Mesendoderm (in vitro differentiated cells): Measurements from ENCODE around the gene STAP2.
"Not testable (repeated sequence)": the region's sequence is repeated elsewhere in the genome, so short reads cannot be mapped to it uniquely, and the experiment has no call there.

ENCODE experiments used
- DNase-seq: peaks from one replicate; pipeline ENCODE4 v3.0.0; 2013
- H2AK5ac ChIP-seq: 2 replicates; pipeline ENCODE4 v1.6.1; 2013; ENCODE audit warnings: low read length, inconsistent platforms
- H2BK120ac ChIP-seq: 2 replicates; pipeline ENCODE4 v1.6.1; 2013; ENCODE audit warnings: low read depth, mild to moderate bottlenecking, low read length, moderate library complexity, mixed read lengths
- H2BK15ac ChIP-seq: replicated peaks from 2 replicates; pipeline ENCODE4 v1.6.1; 2013; ENCODE audit warnings: low read depth, mild to moderate bottlenecking, moderate library complexity
- H2BK5ac ChIP-seq: 2 replicates; pipeline ENCODE4 v1.6.1; 2013; ENCODE audit warnings: low read length, inconsistent platforms
- H3K18ac ChIP-seq: 2 replicates; pipeline ENCODE4 v1.6.1; 2013; ENCODE audit warnings: mild to moderate bottlenecking, low read length, mixed read lengths
- H3K23ac ChIP-seq: one replicate; pipeline ENCODE4 v1.6.1; 2013; ENCODE audit warnings: low read length
- H3K27ac ChIP-seq: 2 replicates; pipeline ENCODE4 v1.5.1; 2013; ENCODE audit warnings: low read depth, mild to moderate bottlenecking, inconsistent platforms, low read length, moderate library complexity
- H3K27me3 ChIP-seq: 2 replicates; pipeline ENCODE4 v1.6.1; 2013; ENCODE audit warnings: low read length, control low read depth, mild to moderate bottlenecking, inconsistent platforms; ENCODE audit not compliant: insufficient read depth, poor library complexity
- H3K36me3 ChIP-seq: 2 replicates; pipeline ENCODE4 v1.6.1; 2013; ENCODE audit warnings: low read length, inconsistent platforms; ENCODE audit not compliant: control insufficient read depth, insufficient read depth
- H3K4ac ChIP-seq: one replicate; pipeline ENCODE4 v1.6.1; 2013; ENCODE audit warnings: low read depth, mild to moderate bottlenecking, low read length, moderate library complexity
- H3K4me1 ChIP-seq: 2 replicates; pipeline ENCODE4 v1.6.1; 2013; ENCODE audit warnings: low read depth, low read length, inconsistent platforms; ENCODE audit not compliant: control insufficient read depth
- H3K4me2 ChIP-seq: 2 replicates; pipeline ENCODE4 v1.6.1; 2013; ENCODE audit warnings: low read length
- H3K4me3 ChIP-seq: 2 replicates; pipeline ENCODE4 v1.5.1; 2013; ENCODE audit warnings: mild to moderate bottlenecking, low read length
- H3K56ac ChIP-seq: one replicate; pipeline ENCODE4 v1.6.1; 2013; ENCODE audit warnings: low read length
- H3K79me1 ChIP-seq: 2 replicates; pipeline ENCODE4 v1.6.1; 2013; ENCODE audit warnings: low read length, inconsistent platforms
- H3K79me2 ChIP-seq: 2 replicates; pipeline ENCODE4 v1.6.1; 2013; ENCODE audit warnings: mild to moderate bottlenecking, low read length; ENCODE audit not compliant: control insufficient read depth, insufficient read depth
- H3K9ac ChIP-seq: 2 replicates; pipeline ENCODE4 v1.6.1; 2013; ENCODE audit warnings: low read length, inconsistent platforms
- H4K5ac ChIP-seq: one replicate; pipeline ENCODE4 v1.6.1; 2013; ENCODE audit warnings: low read length
- H4K8ac ChIP-seq: one replicate; pipeline ENCODE4 v1.6.1; 2013; ENCODE audit warnings: low read depth, mild to moderate bottlenecking, control low read depth, low read length, moderate library complexity
- WGBS: extraction: QIAGEN DNeasy Blood & Tissue Kit; methylation state at CpG from one replicate; pipeline ENCODE4 v1.1.7; 2013; ENCODE audit warnings: low lambda C conversion rate, missing lambda C conversion rate; ENCODE audit not compliant: insufficient coverage; ENCODE audit errors: extremely low coverage; 5-methylcytosine and 5-hydroxymethylcytosine counted together

Gene STAP2

DNA sequence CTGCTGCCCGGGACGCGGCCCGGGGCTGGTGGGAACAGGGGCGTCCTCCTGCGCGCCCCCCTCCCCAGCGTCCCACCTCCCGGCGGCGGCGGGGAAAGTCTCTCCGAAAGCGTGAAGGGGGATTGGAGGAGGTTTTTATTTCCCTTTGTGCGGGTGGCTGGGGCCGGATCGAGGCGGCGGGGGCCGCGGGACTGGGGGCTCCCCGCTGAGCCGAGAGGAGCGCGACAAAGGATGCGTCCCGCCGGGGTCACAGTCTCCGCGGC, 59.4 kb downstream of the STAP2 start:
- Histone ChIP-seq H2AK5ac (no peak overlapping the region), H3K9ac (peak overlapping the region; percentile 45), H3K4me2 (peak overlapping the region; percentile 64), H3K27ac (no peak overlapping the region), H3K27me3 (peaks cover 8% of the 10 kb centered on the region), H2BK120ac (no peak overlapping the region), H4K5ac (no peak overlapping the region), H3K4me1 (no peaks in the 10 kb centered on the region), H3K18ac (peak overlapping the region; percentile 47), H3K23ac (no peak overlapping the region), H3K56ac (peak overlapping the region; percentile 72), H2BK15ac (no peak overlapping the region), H3K4me3 (peak overlapping the region; percentile 24), H4K8ac (no peak overlapping the region), H3K36me3 (no peaks in the 10 kb centered on the region), H2BK5ac (no peak overlapping the region), H3K79me1 (no peaks in the 10 kb centered on the region), H3K4ac (no peak overlapping the region), H3K79me2 (no peaks in the 10 kb centered on the region)
- DNase-seq = no peak
- no CpG with 5 or more reads among the region's 30 CpGs for WGBS

DNA sequence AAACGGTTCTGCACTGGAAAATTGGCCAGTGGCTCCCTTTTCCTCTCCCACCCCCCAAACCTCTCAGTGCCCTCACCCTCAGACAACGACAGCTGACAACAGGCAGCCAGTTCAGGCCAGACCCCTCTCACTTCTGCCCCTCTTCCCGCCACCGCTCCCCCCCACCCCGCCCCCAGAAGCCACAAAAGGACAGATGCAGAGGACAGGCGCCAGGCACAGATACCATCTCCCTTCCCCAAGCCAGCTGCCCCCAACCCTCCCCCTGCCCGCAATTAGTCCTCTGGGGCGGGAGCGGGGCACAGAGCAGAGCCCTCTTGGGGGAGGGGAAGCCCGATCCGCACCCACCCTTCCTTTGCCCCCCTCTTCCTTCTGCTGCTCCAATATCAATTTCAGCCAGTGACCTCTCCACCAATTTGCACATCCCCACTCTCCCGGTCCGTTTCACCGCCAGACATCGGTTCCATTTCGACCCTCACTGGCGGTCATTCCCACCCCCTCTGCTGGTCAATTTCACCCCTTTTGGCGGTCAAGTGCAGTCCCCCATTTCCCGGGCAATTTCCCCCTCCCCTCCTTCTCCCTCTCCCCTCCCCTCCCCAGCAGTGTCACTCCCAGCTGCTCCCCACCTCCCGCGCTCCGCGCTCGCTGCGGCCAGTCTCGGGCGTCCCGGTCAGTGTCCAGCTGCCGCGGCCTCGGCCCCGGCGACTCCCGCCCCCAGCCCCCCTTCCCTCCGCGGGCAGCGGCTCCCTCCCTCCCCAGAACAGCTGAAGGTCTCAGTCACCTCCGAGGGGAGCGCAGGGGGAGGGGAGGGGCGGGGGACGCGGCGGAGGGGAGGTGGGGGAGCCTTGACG, 60.0 kb downstream of the STAP2 start, which contains the start of gene SHD:
Gene SHD (plus strand): TSS at position 848 of the 848 bp plus-strand sequence. CDS start 798 bp downstream, outside the sequence.
- Histone ChIP-seq H3K9ac (peak within 1 kb of the TSS; percentile 45), H3K79me1 (no peaks in the 10 kb centered on the region), H2BK5ac (no peak within 1 kb of the TSS), H2BK120ac (no peak within 1 kb of the TSS), H2AK5ac (no peak within 1 kb of the TSS), H4K8ac (no peak within 1 kb of the TSS), H3K36me3 (no peaks in the 10 kb centered on the region), H3K4ac (no peak within 1 kb of the TSS), H3K4me2 (peak within 1 kb of the TSS; percentile 64), H3K23ac (no peak within 1 kb of the TSS), H4K5ac (no peak within 1 kb of the TSS), H3K4me3 (peak within 1 kb of the TSS; percentile 24), H3K4me1 (no peaks in the 10 kb centered on the region), H3K79me2 (no peaks in the 10 kb centered on the region), H3K18ac (peak within 1 kb of the TSS; percentile 47), H3K56ac (peak within 1 kb of the TSS; percentile 72), H3K27me3 (peaks cover 8% of the 10 kb centered on the region), H2BK15ac (no peak within 1 kb of the TSS), H3K27ac (no peak within 1 kb of the TSS)
- no CpG with 5 or more reads among the region's 44 CpGs for WGBS
- peak; percentile 41 for DNase-seq

DNA sequence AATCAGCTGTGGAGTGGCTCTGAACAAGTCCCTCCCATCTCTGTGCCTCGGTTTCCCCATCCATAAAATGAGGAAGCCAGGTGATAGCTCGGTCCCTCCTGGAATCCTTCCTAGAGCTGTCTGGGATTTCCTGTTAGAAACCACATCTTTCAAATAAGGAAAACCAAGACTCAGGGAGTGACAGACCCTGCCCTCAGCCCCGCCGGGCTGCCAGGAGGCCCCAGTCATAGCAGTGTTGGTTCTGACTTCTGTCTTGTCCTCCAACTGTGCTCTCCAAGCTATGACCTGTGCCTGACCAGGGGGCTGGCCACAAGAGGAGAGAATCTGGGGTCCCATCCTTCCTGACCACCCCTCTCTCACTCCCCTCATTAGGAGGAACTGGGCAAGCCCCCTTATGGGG, 60.6 kb downstream of the STAP2 start:
- no CpG with 5 or more reads among the region's 4 CpGs for WGBS
- Histone ChIP-seq H2AK5ac (no peak overlapping the region), H3K79me2 (no peaks in the 10 kb centered on the region), H3K27me3 (peaks cover 8% of the 10 kb centered on the region), H3K4me2 (no peak overlapping the region), H3K79me1 (no peaks in the 10 kb centered on the region), H3K36me3 (no peaks in the 10 kb centered on the region), H3K4me1 (no peaks in the 10 kb centered on the region), H3K4ac (no peak overlapping the region), H3K56ac (peak overlapping the region; percentile 42), H3K23ac (no peak overlapping the region), H3K9ac (peak overlapping the region; percentile 15), H3K4me3 (no peak overlapping the region), H3K27ac (no peak overlapping the region), H3K18ac (no peak overlapping the region), H4K5ac (no peak overlapping the region), H4K8ac (no peak overlapping the region), H2BK120ac (no peak overlapping the region), H2BK15ac (no peak overlapping the region), H2BK5ac (no peak overlapping the region)
- peak; percentile 20 for DNase-seq

DNA sequence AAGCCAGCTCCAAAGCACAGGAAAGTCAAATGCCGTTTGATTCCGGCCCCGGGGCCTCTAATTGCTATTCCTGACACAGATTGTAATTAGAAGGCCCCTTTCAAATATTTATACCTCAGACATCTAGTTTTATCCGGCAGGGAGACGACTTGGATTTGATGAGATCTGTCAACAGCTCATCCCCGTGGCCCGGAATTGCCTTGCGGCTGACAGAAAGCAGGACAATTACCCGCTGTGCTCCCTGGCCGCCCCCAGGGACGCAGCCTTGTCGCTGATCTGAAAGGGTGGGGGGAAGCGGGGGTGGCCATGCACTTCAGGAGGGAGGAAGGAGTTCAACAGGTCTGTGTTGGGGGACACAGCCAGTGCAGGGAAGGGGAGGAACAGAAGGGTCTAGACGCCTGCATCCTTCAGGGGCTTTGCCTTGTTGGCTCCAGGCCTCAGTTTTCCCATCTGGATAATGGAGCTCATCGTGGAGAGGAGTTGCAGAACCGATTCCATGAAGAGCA, 61.4 kb downstream of the STAP2 start:
- H3K27me3 ChIP-seq = peaks cover 8% of the 10 kb centered on the region
- H2BK120ac ChIP-seq = no peak overlapping the region
- H3K9ac ChIP-seq = no peak overlapping the region
- H3K79me2 ChIP-seq = no peaks in the 10 kb centered on the region
- no peaks in the 10 kb centered on the region for H3K4me1 ChIP-seq
- H4K5ac ChIP-seq = no peak overlapping the region
- no CpG with 5 or more reads among the region's 16 CpGs for WGBS
- H4K8ac ChIP-seq = no peak overlapping the region
- no peak overlapping the region for H3K4me3 ChIP-seq
- H2AK5ac ChIP-seq = no peak overlapping the region
- no peak overlapping the region for H3K27ac ChIP-seq
- no peak overlapping the region for H3K23ac ChIP-seq
- H3K4me2 ChIP-seq = no peak overlapping the region
- no peak overlapping the region for H3K56ac ChIP-seq
- no peak for DNase-seq
- H3K18ac ChIP-seq = no peak overlapping the region
- H3K36me3 ChIP-seq = no peaks in the 10 kb centered on the region
- H2BK15ac ChIP-seq = no peak overlapping the region
- no peaks in the 10 kb centered on the region for H3K79me1 ChIP-seq
- no peak overlapping the region for H3K4ac ChIP-seq
- no peak overlapping the region for H2BK5ac ChIP-seq

DNA sequence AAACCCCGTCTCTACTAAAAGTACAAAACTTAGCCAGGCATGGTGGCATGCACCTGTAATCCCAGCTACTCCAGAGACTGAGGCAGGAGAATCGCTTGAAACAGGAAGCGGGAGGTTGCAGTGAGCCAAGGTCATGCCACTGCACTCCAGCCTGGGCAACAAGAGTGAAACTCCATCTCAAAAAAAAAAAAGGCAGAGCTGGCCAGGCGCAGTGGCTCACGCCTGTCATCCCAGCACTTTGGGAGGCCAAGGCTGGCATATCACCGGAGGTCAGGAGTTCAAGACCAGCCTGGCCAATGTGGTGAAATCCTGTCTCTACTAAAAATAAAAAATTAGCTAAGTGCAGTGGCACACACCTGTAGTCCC, 64.3 kb downstream of the STAP2 start:
- not testable (repeated sequence) for H3K4ac ChIP-seq, H3K4me1 ChIP-seq, H3K36me3 ChIP-seq, H3K56ac ChIP-seq, H3K18ac ChIP-seq, H3K79me1 ChIP-seq, H3K4me3 ChIP-seq, H2BK15ac ChIP-seq, H3K79me2 ChIP-seq, H2BK5ac ChIP-seq, H4K8ac ChIP-seq, H2BK120ac ChIP-seq, DNase-seq, H3K9ac ChIP-seq, H3K27me3 ChIP-seq, H3K23ac ChIP-seq, H3K27ac ChIP-seq, H4K5ac ChIP-seq, H2AK5ac ChIP-seq, H3K4me2 ChIP-seq
- no CpG with 5 or more reads among the region's 6 CpGs for WGBS
